ENCODE measurements around the gene C6orf47. TPM values are rescaled to one million over a fixed set of nuclear protein-coding genes. Genes with fewer than 3 reads are reported as not detected.

The C6orf47 gene
- polyA plus RNA-seq, 2 of the 4 experiments (the other 2 are of a cell fraction): 6.0 to 13.6 TPM

- CTCF ChIA-PET: no interaction called here
- 87% methylated on average over 18 of the region's 27 CpGs for WGBS (ENCODE audit: missing lambda C conversion rate)
- Histone ChIP-seq H3K4me2 (no peak overlapping the region), H3K4me1 (no peaks in the 10 kb centered on the region), H3K9me3 (no peaks in the 10 kb centered on the region), H3K4me3 (no peak overlapping the region), H3K27ac (no peak overlapping the region)
- POLR2A ChIA-PET: interaction anchor here (1.6 kb wide), 1 partner anchor 24 kb away, joined by 4 read pairs; the partner anchor contains the start of gene C6orf47
- no peak for DNase-seq (ENCODE audit: low read depth in 1 of 2, low spot score in 1 of 2)
- ATAC-seq: no peak
- TF ChIP-seq ZC3H11A (IDR thresholded peaks at IDR 0.05) (no peak), NFE2L2 (conservative IDR thresholded peaks at IDR 0.05; ENCODE audit: low read length) (no peak), MAFK (IDR thresholded peaks at IDR 0.05; ENCODE audit: partially characterized antibody) (no peak), ELK1 (IDR thresholded peaks at IDR 0.05; ENCODE audit: low read depth, low read length) (no peak), MYC (IDR thresholded peaks at IDR 0.05; ENCODE audit: borderline replicate concordance, low read length) (no peak), FOXS1 (CRISPR knock-in tag; IDR thresholded peaks at IDR 0.05) (no peak), ZNF302 (CRISPR knock-in tag; IDR thresholded peaks at IDR 0.05) (no peak), RAD21 (conservative IDR thresholded peaks at IDR 0.05 in 1 of 2, IDR thresholded peaks at IDR 0.05 in 1 of 2) (no peak), SMC3 (IDR thresholded peaks at IDR 0.05) (no peak), RARB (CRISPR knock-in tag; IDR thresholded peaks at IDR 0.05) (no peak), RFX5 (IDR thresholded peaks at IDR 0.05) (no peak), CHD4 (IDR thresholded peaks at IDR 0.05; ENCODE audit: borderline replicate concordance) (no peak), NR3C1 (IDR thresholded peaks at IDR 0.05) (no peak), CHD2 (IDR thresholded peaks at IDR 0.05; ENCODE audit: low read length, partially characterized antibody) (no peak), RCOR1 (IDR thresholded peaks at IDR 0.05; ENCODE audit: low read depth, low read length) (no peak)
- TF ChIP-seq, protein P1, sequence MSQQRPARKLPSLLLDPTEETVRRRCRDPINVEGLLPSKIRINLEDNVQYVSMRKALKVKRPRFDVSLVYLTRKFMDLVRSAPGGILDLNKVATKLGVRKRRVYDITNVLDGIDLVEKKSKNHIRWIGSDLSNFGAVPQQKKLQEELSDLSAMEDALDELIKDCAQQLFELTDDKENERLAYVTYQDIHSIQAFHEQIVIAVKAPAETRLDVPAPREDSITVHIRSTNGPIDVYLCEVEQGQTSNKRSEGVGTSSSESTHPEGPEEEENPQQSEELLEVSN (IDR thresholded peaks at IDR 0.05; ENCODE audit: borderline replicate concordance, low read depth): no peak
- FAIRE-seq: no peak
Observed at GRCh38 chr6:31636698-31637596, 23.6 kb downstream of the C6orf47 start.

GRCh38 chr6:31634969-31635575 is 25.5 kb downstream of the C6orf47 start:
- DNase-seq (ENCODE audit: low read depth in 1 of 2, low spot score in 1 of 2) (no peak), FAIRE-seq (no peak), ATAC-seq (no peak)
- Histone ChIP-seq H3K27ac (no peak overlapping the region), H3K4me3 (no peak overlapping the region), H3K4me1 (no peaks in the 10 kb centered on the region), H3K9me3 (no peaks in the 10 kb centered on the region), H3K4me2 (no peak overlapping the region)
- TF ChIP-seq, protein P2, sequence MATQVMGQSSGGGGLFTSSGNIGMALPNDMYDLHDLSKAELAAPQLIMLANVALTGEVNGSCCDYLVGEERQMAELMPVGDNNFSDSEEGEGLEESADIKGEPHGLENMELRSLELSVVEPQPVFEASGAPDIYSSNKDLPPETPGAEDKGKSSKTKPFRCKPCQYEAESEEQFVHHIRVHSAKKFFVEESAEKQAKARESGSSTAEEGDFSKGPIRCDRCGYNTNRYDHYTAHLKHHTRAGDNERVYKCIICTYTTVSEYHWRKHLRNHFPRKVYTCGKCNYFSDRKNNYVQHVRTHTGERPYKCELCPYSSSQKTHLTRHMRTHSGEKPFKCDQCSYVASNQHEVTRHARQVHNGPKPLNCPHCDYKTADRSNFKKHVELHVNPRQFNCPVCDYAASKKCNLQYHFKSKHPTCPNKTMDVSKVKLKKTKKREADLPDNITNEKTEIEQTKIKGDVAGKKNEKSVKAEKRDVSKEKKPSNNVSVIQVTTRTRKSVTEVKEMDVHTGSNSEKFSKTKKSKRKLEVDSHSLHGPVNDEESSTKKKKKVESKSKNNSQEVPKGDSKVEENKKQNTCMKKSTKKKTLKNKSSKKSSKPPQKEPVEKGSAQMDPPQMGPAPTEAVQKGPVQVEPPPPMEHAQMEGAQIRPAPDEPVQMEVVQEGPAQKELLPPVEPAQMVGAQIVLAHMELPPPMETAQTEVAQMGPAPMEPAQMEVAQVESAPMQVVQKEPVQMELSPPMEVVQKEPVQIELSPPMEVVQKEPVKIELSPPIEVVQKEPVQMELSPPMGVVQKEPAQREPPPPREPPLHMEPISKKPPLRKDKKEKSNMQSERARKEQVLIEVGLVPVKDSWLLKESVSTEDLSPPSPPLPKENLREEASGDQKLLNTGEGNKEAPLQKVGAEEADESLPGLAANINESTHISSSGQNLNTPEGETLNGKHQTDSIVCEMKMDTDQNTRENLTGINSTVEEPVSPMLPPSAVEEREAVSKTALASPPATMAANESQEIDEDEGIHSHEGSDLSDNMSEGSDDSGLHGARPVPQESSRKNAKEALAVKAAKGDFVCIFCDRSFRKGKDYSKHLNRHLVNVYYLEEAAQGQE (IDR thresholded peaks at IDR 0.05): no peak
- TF ChIP-seq SMC3 (IDR thresholded peaks at IDR 0.05) (no peak), TFCP2L1 (CRISPR knock-in tag; IDR thresholded peaks at IDR 0.05) (no peak), FOSL2 (IDR thresholded peaks at IDR 0.05) (no peak), FOSL2 (CRISPR knock-in tag; IDR thresholded peaks at IDR 0.05) (no peak), ELK1 (IDR thresholded peaks at IDR 0.05; ENCODE audit: low read depth, low read length) (no peak), TP53 (CRISPR knock-in tag; IDR thresholded peaks at IDR 0.05) (no peak), KDM5A (IDR thresholded peaks at IDR 0.05) (no peak), MAZ (IDR thresholded peaks at IDR 0.05; ENCODE audit: borderline replicate concordance, low read depth, low read length) (no peak), POLR2AphosphoS2 (conservative IDR thresholded peaks at IDR 0.05; ENCODE audit: low read length) (no peak), HDAC2 (IDR thresholded peaks at IDR 0.05) (no peak), FOSB (CRISPR knock-in tag; IDR thresholded peaks at IDR 0.05) (no peak), JUNB (IDR thresholded peaks at IDR 0.05) (no peak), CHD4 (IDR thresholded peaks at IDR 0.05; ENCODE audit: borderline replicate concordance) (no peak), EHMT2 (IDR thresholded peaks at IDR 0.05; ENCODE audit: low read depth) (no peak)
- TF ChIP-seq, protein P3, sequence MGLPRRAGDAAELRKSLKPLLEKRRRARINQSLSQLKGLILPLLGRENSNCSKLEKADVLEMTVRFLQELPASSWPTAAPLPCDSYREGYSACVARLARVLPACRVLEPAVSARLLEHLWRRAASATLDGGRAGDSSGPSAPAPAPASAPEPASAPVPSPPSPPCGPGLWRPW (IDR thresholded peaks at IDR 0.05): no peak
- 84% methylated on average over 11 of the region's 11 CpGs for WGBS (ENCODE audit: missing lambda C conversion rate)
- ChIA-PET CTCF (interaction anchor here (1.8 to 2.2 kb wide), 2 partner anchors 19 to 88 kb away, joined by 7 to 8 read pairs; partner anchors contain the start of genes ATP6V1G2 and NFKBIL1), POLR2A (interaction anchor here (1.5 kb wide), 1 partner anchor 17 kb away, joined by 3 read pairs; no protein-coding TSS in a partner anchor)

All from A549 (cell line).